Right lobe of liver (tissue), 6 donors: ENCODE data around the gene SIN3B. TPM values are rescaled to one million over a fixed set of nuclear protein-coding genes. Genes with fewer than 3 reads are reported as not detected.
"Not testable (repeated sequence)": the region's sequence is repeated elsewhere in the genome, so short reads cannot be mapped to it uniquely, and the experiment has no call there.

ENCODE experiments used
- ATAC-seq, 4 donors: fragments of 200-7000 bp; cut with Tn5 transposase; one replicate each; pipeline ENCODE4 v1.9.1; 2020; ENCODE audit warnings: mild to moderate bottlenecking in 4 of 4, moderate library complexity in 4 of 4
- DNase-seq, 3 donors: peaks; one replicate each; pipeline ENCODE4 v3.0.0-alpha.2; 2020
- H3K27ac ChIP-seq, 3 donors: fragments of 200-600 bp; one replicate each; pipeline ENCODE4 v1.8.0; 2022
- H3K27me3 ChIP-seq, 2 donors: fragments of 200-600 bp; one replicate each; pipeline ENCODE4 v1.8.0; 2022
- H3K36me3 ChIP-seq, 4 donors: fragments of 200-600 bp; sonication (generic) in 1 of 4; one replicate each; pipeline versions ENCODE4 v1.5.1 to v1.8.0; 2017 to 2022; ENCODE audit warnings: control low read depth in 1 of 4
- H3K4me1 ChIP-seq, 4 donors: fragments of 200-600 bp; sonication (generic) in 1 of 4; one replicate each; pipeline versions ENCODE4 v1.5.1 to v1.8.0; 2017 to 2022; ENCODE audit warnings: control low read depth in 1 of 4
- H3K4me3 ChIP-seq, 3 donors: fragments of 200-600 bp; one replicate each; pipeline ENCODE4 v1.8.0; 2022
- H3K9me3 ChIP-seq, 4 donors: fragments of 200-600 bp; sonication (generic) in 1 of 4; one replicate each; pipeline versions ENCODE4 v1.5.1 to v1.8.0; 2017 to 2022; ENCODE audit warnings: control low read depth in 1 of 4
- CTCF ChIP-seq, 4 donors: fragments of 200-600 bp in 3 of 4; fragments of 450-650 bp in 1 of 4; IDR thresholded peaks; one replicate each; pipeline versions ENCODE4 v1.5.1 to v1.8.0; 2016 to 2022; ENCODE audit warnings: antibody characterized with exemption in 4 of 4, mild to moderate bottlenecking in 2 of 4
- POLR2A ChIP-seq: fragments of 450-650 bp; IDR thresholded peaks from one replicate; pipeline ENCODE4 v1.6.1; 2017; ENCODE audit warnings: antibody characterized with exemption, mild to moderate bottlenecking
- WGBS: methylation state at CpG from one replicate; pipeline ENCODE4 v1.1.6; 2018; ENCODE audit warnings: low coverage, low lambda C conversion rate; ENCODE audit not compliant: insufficient coverage; ENCODE audit errors: missing lambda C conversion rate; 5-methylcytosine and 5-hydroxymethylcytosine counted together
- intact Hi-C, 2 donors: fragments of 100-400 bp; cut with DNase I; formaldehyde crosslinking; loops; one replicate each; pipeline versions ENCODE4 v1.11.2 to v1.14.1; 2022
- total RNA-seq, 6 experiments: library from RNA; depleted of rRNA in 2 of 6; stranded (reverse); fragments of >200 nt in 2 of 6; fragmentation: NEBNext Ultra II Directional in 3 of 6; extraction: Animal tissue kit (Norgen Biotek cat#: 25700) in 3 of 6; gene quantifications; one replicate each; pipeline versions ENCODE4 v1.1.0 to v1.2.4, GENCODE V29; 2016 to 2023
- donor health status: DM: no; HTN: yes; CAD: no.
- donor health status: DM: no; HTN: no; CAD: no.
- donor health status: DM: no; HTN: no; CAD: no.
- donor health status: DM: no; HTN: yes; CAD: no.
- donor health status: DM: no; HTN: yes; CAD: no.

The SIN3B gene
- total RNA-seq, 6 experiments from 2014 or later: 10.6 to 20.9 (median 13.6) TPM

- WGBS: 67% methylated on average over 1 of the region's 1 CpG
- Histone ChIP-seq H3K27me3 (no peaks in the 10 kb centered on the region), H3K4me1 (no peaks in the 10 kb centered on the region), H3K36me3 (peaks cover 0 to 58% (median 13%) of the 10 kb centered on the region in 4 donors), H3K9me3 (no peaks in the 10 kb centered on the region), H3K4me3 (no peak overlapping the region), H3K27ac (no peak overlapping the region)
- intact Hi-C loops: no loop called here
- no peak for ATAC-seq
- DNase-seq: no peak
- TF ChIP-seq CTCF (IDR thresholded peaks at IDR 0.05) (no peak), POLR2A (no peak)
Measured at GRCh38 chr19:16874250-16874977, 45.2 kb downstream of the SIN3B start.

- ATAC-seq, intact Hi-C loops, H3K27ac ChIP-seq, H3K9me3 ChIP-seq, H3K4me3 ChIP-seq, H3K4me1 ChIP-seq, DNase-seq, H3K27me3 ChIP-seq: not testable (repeated sequence)
- peaks cover 0 to 56% (median 13%) of the 10 kb centered on the region in 4 donors for H3K36me3 ChIP-seq
Measured at GRCh38 chr19:16874978-16875299, 45.7 kb downstream of the SIN3B start.

- intact Hi-C loops: no loop called here
- Histone ChIP-seq H3K9me3 (no peaks in the 10 kb centered on the region), H3K4me3 (no peak overlapping the region), H3K36me3 (peaks cover 0 to 52% (median 11%) of the 10 kb centered on the region in 4 donors), H3K27me3 (no peaks in the 10 kb centered on the region), H3K27ac (no peak overlapping the region), H3K4me1 (no peaks in the 10 kb centered on the region)
- DNase-seq (no peak), ATAC-seq (no peak)
- WGBS: 83% methylated on average over 6 of the region's 39 CpGs
- TF ChIP-seq POLR2A (no peak), CTCF (IDR thresholded peaks at IDR 0.05) (no peak)
Measured at GRCh38 chr19:16875584-16876555, 46.7 kb downstream of the SIN3B start.

- intact Hi-C loops: no loop called here
- DNase-seq: no peak
- peaks cover 0 to 6% (median 0%) of the 10 kb centered on the region in 4 donors for H3K9me3 ChIP-seq
- 69% methylated on average over 3 of the region's 12 CpGs for WGBS
- H3K4me1 ChIP-seq: no peaks in the 10 kb centered on the region
- H3K27me3 ChIP-seq: no peaks in the 10 kb centered on the region
- H3K27ac ChIP-seq: no peak overlapping the region
- ATAC-seq: peak in 1 of 4 donors; percentile 16
- H3K36me3 ChIP-seq: peaks cover 0 to 44% (median 8%) of the 10 kb centered on the region in 4 donors
- TF ChIP-seq POLR2A (no peak), CTCF (IDR thresholded peaks at IDR 0.05) (no peak)
- no peak overlapping the region for H3K4me3 ChIP-seq
Measured at GRCh38 chr19:16876904-16877361, 47.7 kb downstream of the SIN3B start.

- no peak overlapping the region for H3K4me3 ChIP-seq
- WGBS: 100% methylated on average over 1 of the region's 11 CpGs
- DNase-seq (no peak), ATAC-seq (no peak)
- TF ChIP-seq CTCF (IDR thresholded peaks at IDR 0.05) (no peak), POLR2A (no peak)
- H3K4me1 ChIP-seq: no peaks in the 10 kb centered on the region
- intact Hi-C loops: no loop called here
- peaks cover 0 to 41% (median 8%) of the 10 kb centered on the region in 4 donors for H3K36me3 ChIP-seq
- H3K27me3 ChIP-seq: no peaks in the 10 kb centered on the region
- H3K9me3 ChIP-seq: peaks cover 0 to 7% (median 0%) of the 10 kb centered on the region in 4 donors
- H3K27ac ChIP-seq: no peak overlapping the region
Measured at GRCh38 chr19:16877581-16877980, 48.4 kb downstream of the SIN3B start.
